ENCODE data around the gene TRMU. TPM values are rescaled to one million over a fixed set of nuclear protein-coding genes. Genes with fewer than 3 reads are reported as not detected.
"Not testable (repeated sequence)": the region's sequence is repeated elsewhere in the genome, so short reads cannot be mapped to it uniquely, and the experiment has no call there.

Gene TRMU
- total RNA-seq, 4 donors from 2014 or later, result 9.1 to 14.4 (median 13.0) TPM

- intact Hi-C loops (cut with DNase I; ENCODE audit: low total_unique reads) (no loop called here), in situ Hi-C loops (cut with MboI; ENCODE audit: low sequenced_read_pairs in 4 of 4) (loop anchor here in 1 of 4 donors (10.0 kb wide), 1 partner anchor 319 kb away; no protein-coding TSS in a partner anchor)
- Histone ChIP-seq H3K9me3 (no peaks in the 10 kb centered on the region), H3K27me3 (no peaks in the 10 kb centered on the region), H3K27ac (no peak overlapping the region), H3K4me1 (no peaks in the 10 kb centered on the region), H3K36me3 (no peaks in the 10 kb centered on the region), H3K4me3 (no peak overlapping the region)
- ATAC-seq (no peak), DNase-seq (no peak)
- no peak for TF ChIP-seq POLR2A (IDR thresholded peaks at IDR 0.05)
- no peak for TF ChIP-seq CTCF (IDR thresholded peaks at IDR 0.05 in 4 of 5, conservative IDR thresholded peaks at IDR 0.05 in 1 of 5)
Measured at GRCh38 chr22:46303347-46303965, 32.1 kb upstream of the TRMU start.

GRCh38 chr22:46308283-46308988 lies 27.1 kb upstream of the TRMU start:
- no peak for TF ChIP-seq POLR2A (IDR thresholded peaks at IDR 0.05)
- TF ChIP-seq CTCF (IDR thresholded peaks at IDR 0.05 in 4 of 5, conservative IDR thresholded peaks at IDR 0.05 in 1 of 5), result no peak
- intact Hi-C loops (cut with DNase I; ENCODE audit: low total_unique reads) (no loop called here), in situ Hi-C loops (cut with MboI; ENCODE audit: low sequenced_read_pairs in 4 of 4) (loop anchor here in 1 of 4 donors (10.0 kb wide), 1 partner anchor 324 kb away; no protein-coding TSS in a partner anchor)
- no peaks in the 10 kb centered on the region for H3K36me3 ChIP-seq
- no peaks in the 10 kb centered on the region for H3K4me1 ChIP-seq
- no peak for ATAC-seq
- no peak overlapping the region for H3K4me3 ChIP-seq
- DNase-seq, result no peak
- H3K9me3 ChIP-seq, result no peaks in the 10 kb centered on the region
- no peak overlapping the region for H3K27ac ChIP-seq
- no peaks in the 10 kb centered on the region for H3K27me3 ChIP-seq

GRCh38 chr22:46309526-46310085 lies 25.9 kb upstream of the TRMU start:
- in situ Hi-C loops (cut with MboI; ENCODE audit: low sequenced_read_pairs in 4 of 4), result loop anchor here (5.0 to 10.0 kb wide), 6 partner anchors 185 to 325 kb away; no protein-coding TSS in a partner anchor
- H3K27ac ChIP-seq, result no peak overlapping the region

DNA sequence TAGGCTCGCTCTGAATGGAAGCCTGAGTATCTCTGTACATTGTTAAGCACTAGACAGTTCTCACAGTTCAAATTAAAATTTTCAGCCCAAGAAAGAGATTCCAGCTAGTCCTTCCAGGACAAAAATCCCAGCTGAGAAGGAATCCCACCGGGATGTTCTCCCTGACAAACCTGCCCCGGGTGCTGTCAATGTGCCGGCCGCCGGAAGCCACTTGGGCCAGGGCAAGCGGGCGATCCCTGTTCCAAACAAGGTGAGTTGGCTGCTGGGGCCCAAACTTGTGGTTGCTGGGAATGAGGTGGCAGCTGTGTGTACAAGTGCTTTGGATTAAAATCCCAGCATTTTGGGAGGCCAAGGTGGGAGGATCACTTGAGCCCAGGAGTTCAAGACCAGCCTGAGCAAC lies 23.5 kb upstream of the TRMU start:
- in situ Hi-C loops (cut with MboI; ENCODE audit: low sequenced_read_pairs in 4 of 4), result loop anchor here (5.0 to 10.0 kb wide), 5 partner anchors 187 to 320 kb away; no protein-coding TSS in a partner anchor
- Histone ChIP-seq H3K4me1 (peaks cover 0 to 5% of the 10 kb centered on the region in 2 donors), H3K4me3 (no peak overlapping the region), H3K27me3 (no peaks in the 10 kb centered on the region), H3K27ac (no peak overlapping the region), H3K9me3 (no peaks in the 10 kb centered on the region), H3K36me3 (no peaks in the 10 kb centered on the region)
- intact Hi-C loops (cut with DNase I; ENCODE audit: low total_unique reads), result no loop called here
- TF ChIP-seq CTCF (IDR thresholded peaks at IDR 0.05 in 4 of 5, conservative IDR thresholded peaks at IDR 0.05 in 1 of 5) (no peak), POLR2A (IDR thresholded peaks at IDR 0.05) (no peak)
- DNase-seq (no peak), ATAC-seq (no peak)

More at GRCh38 chr22:46309526-46310085, 25.9 kb upstream of the TRMU start:
- Histone ChIP-seq H3K4me3 (no peak overlapping the region), H3K9me3 (no peaks in the 10 kb centered on the region), H3K36me3 (no peaks in the 10 kb centered on the region), H3K4me1 (peaks cover 0 to 5% of the 10 kb centered on the region in 2 donors), H3K27me3 (no peaks in the 10 kb centered on the region)
- ATAC-seq (no peak), DNase-seq (no peak)
- TF ChIP-seq CTCF (IDR thresholded peaks at IDR 0.05 in 4 of 5, conservative IDR thresholded peaks at IDR 0.05 in 1 of 5), result no peak
- TF ChIP-seq POLR2A (IDR thresholded peaks at IDR 0.05), result no peak
- intact Hi-C loops (cut with DNase I; ENCODE audit: low total_unique reads), result no loop called here

GRCh38 chr22:46312848-46313247 lies 22.7 kb upstream of the TRMU start:
- in situ Hi-C loops (cut with MboI; ENCODE audit: low sequenced_read_pairs in 4 of 4), result loop anchor here (5.0 to 10.0 kb wide), 5 partner anchors 188 to 321 kb away; no protein-coding TSS in a partner anchor
- H3K4me3 ChIP-seq; ATAC-seq; H3K27me3 ChIP-seq; H3K36me3 ChIP-seq; H3K9me3 ChIP-seq; H3K27ac ChIP-seq; intact Hi-C loops (cut with DNase I; ENCODE audit: low total_unique reads); H3K4me1 ChIP-seq; DNase-seq: not testable (repeated sequence)

Data from gastrocnemius medialis (tissue), 4 donors.